Liver (tissue), 9 donors: ENCODE data around the gene RFC2. TPM values are rescaled to one million over a fixed set of nuclear protein-coding genes. Genes with fewer than 3 reads are reported as not detected.
"Not testable (repeated sequence)": the region's sequence is repeated elsewhere in the genome, so short reads cannot be mapped to it uniquely, and the experiment has no call there.

ENCODE experiments used
- DNase-seq: peaks from one replicate; pipeline ENCODE4 v3.0.0-alpha.2; 2017; ENCODE audit warnings: low spot score
- H3K27ac ChIP-seq, 2 donors: one replicate each; pipeline ENCODE4 v1.7.0; 2013; ENCODE audit warnings: inconsistent platforms in 2 of 2, low read length in 2 of 2, control low read depth in 1 of 2, low read depth in 1 of 2, mild to moderate bottlenecking in 1 of 2
- H3K27me3 ChIP-seq, 4 donors: one replicate each; pipeline versions ENCODE4 v1.6.1 to v1.7.0; 2013; ENCODE audit warnings: low read length in 3 of 4, inconsistent platforms in 1 of 4, mild to moderate bottlenecking in 1 of 4, moderate library complexity in 1 of 4; ENCODE audit not compliant: control insufficient read depth in 4 of 4, insufficient read depth in 4 of 4
- H3K36me3 ChIP-seq, 4 donors: one replicate each; pipeline versions ENCODE4 v1.6.1 to v1.7.0; 2013; ENCODE audit warnings: low read length in 3 of 4, mild to moderate bottlenecking in 3 of 4, low read depth in 1 of 4, moderate library complexity in 1 of 4; ENCODE audit not compliant: control insufficient read depth in 4 of 4, insufficient read depth in 3 of 4
- H3K4me1 ChIP-seq, 4 donors: one replicate each; pipeline versions ENCODE4 v1.6.1 to v1.7.0; 2013; ENCODE audit warnings: low read length in 3 of 4, mild to moderate bottlenecking in 3 of 4, moderate library complexity in 1 of 4; ENCODE audit not compliant: control insufficient read depth in 4 of 4, insufficient read depth in 4 of 4
- H3K4me3 ChIP-seq, 3 donors: one replicate each; pipeline versions ENCODE4 v1.6.1 to v1.7.0; 2013; ENCODE audit warnings: low read length in 3 of 3, control low read depth in 1 of 3, low read depth in 1 of 3, mild to moderate bottlenecking in 1 of 3
- H3K9ac ChIP-seq, 2 donors: one replicate each; pipeline ENCODE4 v1.7.0; 2013; ENCODE audit warnings: low read length in 2 of 2, mild to moderate bottlenecking in 2 of 2, moderate library complexity in 2 of 2, control low read depth in 1 of 2, low read depth in 1 of 2
- H3K9me3 ChIP-seq, 4 donors: one replicate each; pipeline versions ENCODE4 v1.6.1 to v1.7.0; 2013; ENCODE audit warnings: low read length in 3 of 4; ENCODE audit not compliant: control insufficient read depth in 4 of 4
- EGR1 ChIP-seq, 2 donors: IDR thresholded peaks; 2 replicates each; pipeline ENCODE4 v1.6.1; 2016 to 2018; ENCODE audit warnings: antibody characterized with exemption in 2 of 2, low read depth in 2 of 2
- FOXA1 ChIP-seq: IDR thresholded peaks from 2 replicates; pipeline ENCODE4 v1.6.1; 2016; ENCODE audit warnings: antibody characterized with exemption
- FOXA2 ChIP-seq: IDR thresholded peaks from 2 replicates; pipeline ENCODE4 v1.6.1; 2016; ENCODE audit warnings: antibody characterized with exemption
- GABPA ChIP-seq, 2 donors: IDR thresholded peaks in 1 of 2; conservative IDR thresholded peaks in 1 of 2; 2 replicates each; pipeline ENCODE4 v1.6.1; 2016; ENCODE audit warnings: antibody characterized with exemption in 2 of 2, mild to moderate bottlenecking in 1 of 2, moderate library complexity in 1 of 2
- HNF4A ChIP-seq, 2 donors: conservative IDR thresholded peaks; 2 replicates each; pipeline ENCODE4 v1.6.1; 2016; ENCODE audit warnings: antibody characterized with exemption in 2 of 2, mild to moderate bottlenecking in 2 of 2
- HNF4G ChIP-seq: IDR thresholded peaks from 2 replicates; pipeline ENCODE4 v1.6.1; 2016; ENCODE audit warnings: antibody characterized with exemption
- JUND ChIP-seq, 2 donors: IDR thresholded peaks; 2 replicates each; pipeline ENCODE4 v1.6.1; 2016; ENCODE audit warnings: antibody characterized with exemption in 2 of 2
- NR2F2 ChIP-seq: IDR thresholded peaks from 2 replicates; pipeline ENCODE4 v1.6.1; 2016; ENCODE audit warnings: antibody characterized with exemption
- RAD21 ChIP-seq, 2 donors: IDR thresholded peaks; 2 replicates each; pipeline ENCODE4 v1.6.1; 2016; ENCODE audit warnings: antibody characterized with exemption in 2 of 2, mild to moderate bottlenecking in 2 of 2
- RXRA ChIP-seq, 2 donors: IDR thresholded peaks; 2 replicates each; pipeline ENCODE4 v1.6.1; 2017 to 2018; ENCODE audit warnings: antibody characterized with exemption in 2 of 2, mild to moderate bottlenecking in 1 of 2
- SP1 ChIP-seq: IDR thresholded peaks from 2 replicates; pipeline ENCODE4 v1.6.1; 2018; ENCODE audit warnings: antibody characterized with exemption, mild to moderate bottlenecking
- TAF1 ChIP-seq: conservative IDR thresholded peaks from 2 replicates; pipeline ENCODE4 v1.6.1; 2016; ENCODE audit warnings: antibody characterized with exemption, mild to moderate bottlenecking
- YY1 ChIP-seq: IDR thresholded peaks from 2 replicates; pipeline ENCODE4 v1.6.1; 2016; ENCODE audit warnings: antibody characterized with exemption, mild to moderate bottlenecking
- WGBS: extraction: QIAGEN DNeasy Blood & Tissue Kit; methylation state at CpG from one replicate; pipeline ENCODE4 v1.1.7; 2013; 5-methylcytosine and 5-hydroxymethylcytosine counted together
- polyA plus RNA-seq, 2 donors: library from polyadenylated mRNA; stranded (reverse) in 1 of 2; unstranded in 1 of 2; fragments of 200-250 nt in 1 of 2; fragments of >200 nt in 1 of 2; fragmentation: Nextera tagmentation in 1 of 2; extraction: Ambion mirVana in 1 of 2; gene quantifications; one replicate each; pipeline versions ENCODE4 v1.2.1 to v1.2.3, GENCODE V29; 2013 to 2015
- total RNA-seq, 2 donors: library from RNA; depleted of rRNA; stranded (reverse); fragments of >200 nt; gene quantifications; one replicate each; pipeline ENCODE4 v1.2.3, GENCODE V29; 2014
- TF ChIP-seq, protein P1 (sequence below): IDR thresholded peaks from 2 replicates; pipeline ENCODE4 v1.6.1; 2016; ENCODE audit warnings: antibody characterized with exemption
- TF ChIP-seq, protein P2 (sequence below): IDR thresholded peaks from 2 replicates; pipeline ENCODE4 v1.6.1; 2016; ENCODE audit warnings: antibody characterized with exemption, mild to moderate bottlenecking
- TF ChIP-seq, protein P3 (sequence below): IDR thresholded peaks from 2 replicates; pipeline ENCODE4 v1.6.1; 2016; ENCODE audit warnings: antibody characterized with exemption
- TF ChIP-seq, protein P4 (sequence below): IDR thresholded peaks from 2 replicates; pipeline ENCODE4 v1.6.1; 2016; ENCODE audit warnings: antibody characterized with exemption
- TF ChIP-seq, protein P5 (sequence below): fragments of 150-350 bp; IDR thresholded peaks from 2 replicates; pipeline ENCODE4 v1.5.1; 2017; ENCODE audit warnings: improper control_type of control experiment, low read depth, low read length; ENCODE audit not compliant: missing input control
- donor health status: healthy.
- donor health status: healthy.
- donor health status: healthy.
- donor health status: healthy.
- donor health status: healthy.

Gene RFC2
- total and polyA plus RNA-seq, 4 donors = 12.8 to 23.8 (median 14.8) TPM

DNA sequence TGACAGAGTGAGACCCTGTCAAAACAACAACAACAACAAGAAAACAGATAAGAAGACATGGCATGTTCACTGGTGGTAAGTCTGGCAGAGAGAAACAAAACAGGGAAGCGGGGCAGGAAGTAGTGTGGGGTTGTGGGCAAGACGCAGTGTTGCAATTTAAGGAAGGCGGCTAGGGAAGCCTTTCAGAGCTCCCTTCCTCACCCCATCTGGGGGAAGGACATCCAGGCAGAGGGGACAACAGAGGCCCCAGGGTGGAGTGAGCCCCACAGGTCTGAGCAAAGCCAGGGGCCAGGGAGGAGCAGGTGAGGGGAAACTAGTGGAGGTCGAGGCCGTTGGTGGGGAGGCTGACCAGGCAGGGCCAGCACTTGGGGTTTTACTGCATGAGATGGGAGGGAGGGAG, 27.6 kb downstream of the RFC2 start (continued):
- TF ChIP-seq GABPA (IDR thresholded peaks at IDR 0.05 in 1 of 2, conservative IDR thresholded peaks at IDR 0.05 in 1 of 2) (no peak), HNF4A (conservative IDR thresholded peaks at IDR 0.05) (no peak), NR2F2 (no peak), EGR1 (IDR thresholded peaks at IDR 0.05; ENCODE audit: low read depth in 2 of 2) (no peak), YY1 (no peak), RAD21 (IDR thresholded peaks at IDR 0.05) (no peak)
- TF ChIP-seq, protein P1, sequence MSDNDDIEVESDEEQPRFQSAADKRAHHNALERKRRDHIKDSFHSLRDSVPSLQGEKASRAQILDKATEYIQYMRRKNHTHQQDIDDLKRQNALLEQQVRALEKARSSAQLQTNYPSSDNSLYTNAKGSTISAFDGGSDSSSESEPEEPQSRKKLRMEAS = no peak
- TF ChIP-seq, protein P2, sequence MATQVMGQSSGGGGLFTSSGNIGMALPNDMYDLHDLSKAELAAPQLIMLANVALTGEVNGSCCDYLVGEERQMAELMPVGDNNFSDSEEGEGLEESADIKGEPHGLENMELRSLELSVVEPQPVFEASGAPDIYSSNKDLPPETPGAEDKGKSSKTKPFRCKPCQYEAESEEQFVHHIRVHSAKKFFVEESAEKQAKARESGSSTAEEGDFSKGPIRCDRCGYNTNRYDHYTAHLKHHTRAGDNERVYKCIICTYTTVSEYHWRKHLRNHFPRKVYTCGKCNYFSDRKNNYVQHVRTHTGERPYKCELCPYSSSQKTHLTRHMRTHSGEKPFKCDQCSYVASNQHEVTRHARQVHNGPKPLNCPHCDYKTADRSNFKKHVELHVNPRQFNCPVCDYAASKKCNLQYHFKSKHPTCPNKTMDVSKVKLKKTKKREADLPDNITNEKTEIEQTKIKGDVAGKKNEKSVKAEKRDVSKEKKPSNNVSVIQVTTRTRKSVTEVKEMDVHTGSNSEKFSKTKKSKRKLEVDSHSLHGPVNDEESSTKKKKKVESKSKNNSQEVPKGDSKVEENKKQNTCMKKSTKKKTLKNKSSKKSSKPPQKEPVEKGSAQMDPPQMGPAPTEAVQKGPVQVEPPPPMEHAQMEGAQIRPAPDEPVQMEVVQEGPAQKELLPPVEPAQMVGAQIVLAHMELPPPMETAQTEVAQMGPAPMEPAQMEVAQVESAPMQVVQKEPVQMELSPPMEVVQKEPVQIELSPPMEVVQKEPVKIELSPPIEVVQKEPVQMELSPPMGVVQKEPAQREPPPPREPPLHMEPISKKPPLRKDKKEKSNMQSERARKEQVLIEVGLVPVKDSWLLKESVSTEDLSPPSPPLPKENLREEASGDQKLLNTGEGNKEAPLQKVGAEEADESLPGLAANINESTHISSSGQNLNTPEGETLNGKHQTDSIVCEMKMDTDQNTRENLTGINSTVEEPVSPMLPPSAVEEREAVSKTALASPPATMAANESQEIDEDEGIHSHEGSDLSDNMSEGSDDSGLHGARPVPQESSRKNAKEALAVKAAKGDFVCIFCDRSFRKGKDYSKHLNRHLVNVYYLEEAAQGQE = no peak

DNA sequence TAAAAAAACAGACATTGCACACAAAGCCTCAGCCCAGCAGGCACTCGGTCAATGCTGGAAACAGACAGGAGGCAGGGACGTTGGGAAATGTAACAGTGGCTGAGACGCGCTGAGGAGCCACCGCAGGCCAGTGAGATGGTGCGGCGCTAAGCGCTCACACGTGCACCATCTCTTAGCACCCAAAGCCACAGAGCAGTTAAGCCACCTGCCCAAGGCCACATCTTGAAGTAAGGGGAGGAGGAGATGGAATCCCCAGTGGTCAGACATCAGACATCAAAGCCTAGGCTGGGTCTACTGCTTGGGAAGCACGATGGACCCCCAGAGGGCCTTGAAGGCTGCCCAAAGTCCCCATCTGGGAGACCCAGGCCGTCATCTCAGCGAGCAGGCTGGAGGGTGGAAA, 28.8 kb downstream of the RFC2 start:
- peaks cover 0 to 10% (median 6%) of the 10 kb centered on the region in 4 donors for H3K36me3 ChIP-seq
- H3K9ac ChIP-seq = no peak overlapping the region
- no peak for DNase-seq
- no peaks in the 10 kb centered on the region for H3K9me3 ChIP-seq
- H3K27ac ChIP-seq = no peak overlapping the region
- H3K27me3 ChIP-seq = no peaks in the 10 kb centered on the region
- no peak overlapping the region for H3K4me3 ChIP-seq
- TF ChIP-seq HNF4G (no peak), NR2F2 (no peak), FOXA2 (no peak), GABPA (IDR thresholded peaks at IDR 0.05 in 1 of 2, conservative IDR thresholded peaks at IDR 0.05 in 1 of 2) (no peak), EGR1 (IDR thresholded peaks at IDR 0.05; ENCODE audit: low read depth in 2 of 2) (no peak), HNF4A (conservative IDR thresholded peaks at IDR 0.05) (no peak), RXRA (IDR thresholded peaks at IDR 0.05) (no peak), TAF1 (no peak), RAD21 (IDR thresholded peaks at IDR 0.05) (no peak), YY1 (no peak), SP1 (no peak), FOXA1 (no peak), JUND (IDR thresholded peaks at IDR 0.05) (no peak)
- TF ChIP-seq, protein P2 = no peak
- TF ChIP-seq, protein P1 = no peak
- TF ChIP-seq, protein P3, sequence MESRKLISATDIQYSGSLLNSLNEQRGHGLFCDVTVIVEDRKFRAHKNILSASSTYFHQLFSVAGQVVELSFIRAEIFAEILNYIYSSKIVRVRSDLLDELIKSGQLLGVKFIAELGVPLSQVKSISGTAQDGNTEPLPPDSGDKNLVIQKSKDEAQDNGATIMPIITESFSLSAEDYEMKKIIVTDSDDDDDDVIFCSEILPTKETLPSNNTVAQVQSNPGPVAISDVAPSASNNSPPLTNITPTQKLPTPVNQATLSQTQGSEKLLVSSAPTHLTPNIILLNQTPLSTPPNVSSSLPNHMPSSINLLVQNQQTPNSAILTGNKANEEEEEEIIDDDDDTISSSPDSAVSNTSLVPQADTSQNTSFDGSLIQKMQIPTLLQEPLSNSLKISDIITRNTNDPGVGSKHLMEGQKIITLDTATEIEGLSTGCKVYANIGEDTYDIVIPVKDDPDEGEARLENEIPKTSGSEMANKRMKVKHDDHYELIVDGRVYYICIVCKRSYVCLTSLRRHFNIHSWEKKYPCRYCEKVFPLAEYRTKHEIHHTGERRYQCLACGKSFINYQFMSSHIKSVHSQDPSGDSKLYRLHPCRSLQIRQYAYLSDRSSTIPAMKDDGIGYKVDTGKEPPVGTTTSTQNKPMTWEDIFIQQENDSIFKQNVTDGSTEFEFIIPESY = no peak
- TF ChIP-seq, protein P4, sequence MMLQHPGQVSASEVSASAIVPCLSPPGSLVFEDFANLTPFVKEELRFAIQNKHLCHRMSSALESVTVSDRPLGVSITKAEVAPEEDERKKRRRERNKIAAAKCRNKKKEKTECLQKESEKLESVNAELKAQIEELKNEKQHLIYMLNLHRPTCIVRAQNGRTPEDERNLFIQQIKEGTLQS = no peak
- TF ChIP-seq, protein P5, sequence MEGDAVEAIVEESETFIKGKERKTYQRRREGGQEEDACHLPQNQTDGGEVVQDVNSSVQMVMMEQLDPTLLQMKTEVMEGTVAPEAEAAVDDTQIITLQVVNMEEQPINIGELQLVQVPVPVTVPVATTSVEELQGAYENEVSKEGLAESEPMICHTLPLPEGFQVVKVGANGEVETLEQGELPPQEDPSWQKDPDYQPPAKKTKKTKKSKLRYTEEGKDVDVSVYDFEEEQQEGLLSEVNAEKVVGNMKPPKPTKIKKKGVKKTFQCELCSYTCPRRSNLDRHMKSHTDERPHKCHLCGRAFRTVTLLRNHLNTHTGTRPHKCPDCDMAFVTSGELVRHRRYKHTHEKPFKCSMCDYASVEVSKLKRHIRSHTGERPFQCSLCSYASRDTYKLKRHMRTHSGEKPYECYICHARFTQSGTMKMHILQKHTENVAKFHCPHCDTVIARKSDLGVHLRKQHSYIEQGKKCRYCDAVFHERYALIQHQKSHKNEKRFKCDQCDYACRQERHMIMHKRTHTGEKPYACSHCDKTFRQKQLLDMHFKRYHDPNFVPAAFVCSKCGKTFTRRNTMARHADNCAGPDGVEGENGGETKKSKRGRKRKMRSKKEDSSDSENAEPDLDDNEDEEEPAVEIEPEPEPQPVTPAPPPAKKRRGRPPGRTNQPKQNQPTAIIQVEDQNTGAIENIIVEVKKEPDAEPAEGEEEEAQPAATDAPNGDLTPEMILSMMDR = no peak
- H3K4me1 ChIP-seq = peaks cover 0 to 10% (median 5%) of the 10 kb centered on the region in 4 donors
- 90% methylated on average over 12 of the region's 12 CpGs for WGBS

DNA sequence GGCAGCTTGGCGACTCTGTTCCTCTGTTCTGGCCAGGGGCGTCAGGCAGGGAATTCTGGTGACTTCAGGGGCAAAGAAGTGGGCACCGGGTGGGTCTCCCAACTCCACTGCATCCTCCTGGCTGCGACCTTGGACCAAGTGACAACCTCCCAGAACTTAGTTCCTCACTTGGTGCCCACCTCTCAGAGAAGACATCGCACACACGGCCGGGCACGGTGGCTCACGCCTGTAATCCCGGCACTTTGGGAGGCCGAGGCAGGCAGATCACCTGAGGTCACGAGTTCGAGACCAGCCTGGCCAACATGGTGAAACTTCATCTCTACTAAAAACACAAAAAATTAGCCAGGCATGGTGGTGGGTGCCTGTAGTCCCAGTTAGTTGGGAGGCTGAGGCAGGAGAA, 29.3 kb downstream of the RFC2 start:
- H3K27ac ChIP-seq = not testable (repeated sequence)

More for the DNA sequence above, 29.3 kb downstream of the RFC2 start:
- WGBS = 97% methylated on average over 13 of the region's 13 CpGs
- not testable (repeated sequence) for H3K36me3 ChIP-seq, H3K9ac ChIP-seq, H3K9me3 ChIP-seq, H3K27me3 ChIP-seq, H3K4me3 ChIP-seq, DNase-seq
- peaks cover 4 to 15% (median 10%) of the 10 kb centered on the region in 4 donors for H3K4me1 ChIP-seq
